ENCODE measurements around the gene USP48. TPM values are rescaled to one million over a fixed set of nuclear protein-coding genes. Genes with fewer than 3 reads are reported as not detected.

Gene USP48
- total and polyA plus RNA-seq, 7 donors = 12.6 to 77.0 (median 47.1) TPM

DNA sequence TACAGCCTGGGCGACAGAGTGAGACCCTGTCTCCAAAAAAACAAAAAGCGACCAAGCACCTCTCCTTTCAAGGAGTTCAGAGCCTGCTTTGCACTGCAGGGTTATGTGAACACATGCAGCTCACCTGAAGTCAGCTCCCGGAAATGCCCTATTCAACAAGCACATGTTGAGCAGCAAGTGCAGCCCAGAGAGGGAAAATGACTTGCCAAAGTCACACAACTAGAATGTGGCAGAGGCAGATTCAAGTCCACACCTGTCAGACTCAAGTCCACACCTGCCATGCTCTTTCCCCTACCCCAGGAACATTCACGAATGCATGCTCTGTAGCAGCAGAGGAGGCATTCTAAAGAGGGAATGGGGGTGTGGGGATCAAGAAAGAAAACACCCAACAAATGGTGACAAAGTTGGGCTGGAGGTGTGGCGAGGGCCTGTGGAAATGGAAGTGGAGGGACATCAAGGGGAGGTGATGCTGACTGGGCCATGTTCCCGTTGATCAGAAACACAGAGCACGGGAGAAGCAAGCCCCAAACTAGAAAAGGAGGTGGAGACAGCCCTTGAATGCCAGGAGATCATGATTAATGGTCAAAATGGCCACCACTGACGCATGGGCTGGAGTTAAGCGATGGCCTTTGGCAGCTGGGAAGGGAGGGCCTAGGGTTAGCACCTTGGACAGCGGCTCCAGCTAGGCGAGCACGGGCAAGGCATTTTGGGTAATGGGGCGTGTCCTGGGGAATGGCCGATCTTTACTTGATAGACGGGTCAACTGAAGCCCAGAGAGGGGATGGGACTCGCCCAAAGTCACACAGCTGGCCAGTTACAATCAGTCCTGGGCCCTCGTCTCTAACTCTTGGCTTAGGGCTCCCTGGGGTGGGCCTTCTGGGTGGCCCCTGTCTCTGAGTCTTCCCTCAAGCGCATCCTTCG lies 135.3 kb downstream of the USP48 start:
- intact Hi-C loops (cut with DNase I) = no loop called here
- Histone ChIP-seq H3K9me3 (no peaks in the 10 kb centered on the region), H3K4me1 (peaks cover 0 to 13% (median 13%) of the 10 kb centered on the region in 4 donors), H3K27ac (no peak overlapping the region), H3K4me3 (no peak overlapping the region), H3K27me3 (peaks cover 9 to 87% (median 20%) of the 10 kb centered on the region in 3 donors), H3K36me3 (no peaks in the 10 kb centered on the region)
- no peak for TF ChIP-seq POLR2AphosphoS5 (IDR thresholded peaks at IDR 0.05)
- TF ChIP-seq POLR2A (IDR thresholded peaks at IDR 0.05) = no peak
- TF ChIP-seq, protein P1, sequence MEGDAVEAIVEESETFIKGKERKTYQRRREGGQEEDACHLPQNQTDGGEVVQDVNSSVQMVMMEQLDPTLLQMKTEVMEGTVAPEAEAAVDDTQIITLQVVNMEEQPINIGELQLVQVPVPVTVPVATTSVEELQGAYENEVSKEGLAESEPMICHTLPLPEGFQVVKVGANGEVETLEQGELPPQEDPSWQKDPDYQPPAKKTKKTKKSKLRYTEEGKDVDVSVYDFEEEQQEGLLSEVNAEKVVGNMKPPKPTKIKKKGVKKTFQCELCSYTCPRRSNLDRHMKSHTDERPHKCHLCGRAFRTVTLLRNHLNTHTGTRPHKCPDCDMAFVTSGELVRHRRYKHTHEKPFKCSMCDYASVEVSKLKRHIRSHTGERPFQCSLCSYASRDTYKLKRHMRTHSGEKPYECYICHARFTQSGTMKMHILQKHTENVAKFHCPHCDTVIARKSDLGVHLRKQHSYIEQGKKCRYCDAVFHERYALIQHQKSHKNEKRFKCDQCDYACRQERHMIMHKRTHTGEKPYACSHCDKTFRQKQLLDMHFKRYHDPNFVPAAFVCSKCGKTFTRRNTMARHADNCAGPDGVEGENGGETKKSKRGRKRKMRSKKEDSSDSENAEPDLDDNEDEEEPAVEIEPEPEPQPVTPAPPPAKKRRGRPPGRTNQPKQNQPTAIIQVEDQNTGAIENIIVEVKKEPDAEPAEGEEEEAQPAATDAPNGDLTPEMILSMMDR (IDR thresholded peaks at IDR 0.05) = no peak
- TF ChIP-seq EP300 (IDR thresholded peaks at IDR 0.05) = no peak
- 38 to 42% methylated on average over 19 of the region's 19 CpGs for WGBS, 2 donors
- no peak for DNase-seq

DNA sequence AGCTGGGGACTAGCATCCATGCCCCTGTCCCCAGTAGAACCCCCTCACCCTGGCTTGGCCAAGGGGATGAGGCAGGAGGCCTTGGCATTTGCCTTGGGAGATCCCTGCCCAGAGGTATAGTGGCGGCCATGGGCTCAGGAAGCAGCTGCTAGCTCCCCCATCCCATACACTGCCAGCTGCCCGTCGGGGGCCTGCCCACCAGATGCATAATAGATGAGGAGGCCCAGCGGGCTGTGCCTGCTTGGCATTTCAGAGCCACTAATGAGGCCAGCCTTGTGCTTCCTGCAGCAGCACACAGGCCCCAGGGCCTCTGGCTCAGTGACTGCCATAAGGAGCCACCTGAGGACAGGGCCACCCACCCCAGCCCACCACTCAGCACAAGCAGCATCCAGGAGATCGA lies 137.4 kb downstream of the USP48 start:
- H3K36me3 ChIP-seq = no peaks in the 10 kb centered on the region
- intact Hi-C loops (cut with DNase I) = no loop called here
- H3K4me3 ChIP-seq = no peak overlapping the region
- H3K9me3 ChIP-seq = no peaks in the 10 kb centered on the region
- 80 to 93% methylated on average over 5 of the region's 5 CpGs for WGBS, 2 donors
- H3K4me1 ChIP-seq = no peaks in the 10 kb centered on the region
- peaks cover 5 to 87% (median 12%) of the 10 kb centered on the region in 3 donors for H3K27me3 ChIP-seq
- no peak for DNase-seq
- H3K27ac ChIP-seq = no peak overlapping the region
- TF ChIP-seq, protein P1 (IDR thresholded peaks at IDR 0.05) = no peak
- no peak for TF ChIP-seq POLR2AphosphoS5 (IDR thresholded peaks at IDR 0.05)
- TF ChIP-seq POLR2A (IDR thresholded peaks at IDR 0.05) = no peak
- TF ChIP-seq EP300 (IDR thresholded peaks at IDR 0.05) = no peak

DNA sequence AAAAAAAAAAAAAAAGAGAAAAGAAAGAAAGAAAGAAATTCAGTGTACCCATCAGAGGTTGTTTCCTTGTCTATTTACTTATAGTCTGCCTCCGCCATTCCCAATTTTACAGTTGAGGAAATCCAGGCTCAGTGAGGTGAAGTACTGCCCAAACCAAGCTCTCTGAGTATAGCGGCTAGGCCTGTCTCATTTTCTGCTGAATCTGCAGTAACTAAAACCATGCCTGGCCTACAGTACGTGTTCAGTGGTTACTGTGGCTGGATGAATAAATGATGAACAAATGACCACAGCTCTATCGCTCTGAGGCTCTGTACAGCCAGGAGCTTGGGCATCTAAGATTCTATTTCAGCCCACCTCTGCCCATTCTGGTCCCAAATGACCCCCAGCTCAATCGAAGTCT lies 138.0 kb downstream of the USP48 start:
- 85 to 87% methylated on average over 5 of the region's 5 CpGs for WGBS, 2 donors

DNA sequence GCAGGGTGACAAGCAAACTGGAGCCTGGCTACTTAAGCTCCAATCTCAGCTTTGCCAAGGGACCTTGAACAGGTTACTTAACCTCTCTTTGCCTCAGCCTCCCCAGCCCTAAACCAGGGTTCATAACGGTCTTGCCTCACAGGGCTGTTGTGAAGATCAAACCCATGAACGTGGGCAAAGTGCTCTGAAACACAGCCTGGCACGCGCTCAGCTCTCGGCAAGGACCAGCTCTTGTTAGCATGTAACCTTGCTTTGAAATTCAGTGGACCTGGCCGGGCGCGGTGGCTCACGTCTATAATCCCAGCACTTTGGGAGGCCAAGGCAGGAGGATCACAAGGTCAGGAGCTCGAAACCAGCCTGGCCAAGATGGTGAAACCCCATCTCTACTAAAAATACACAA lies 138.6 kb downstream of the USP48 start:
- Histone ChIP-seq H3K36me3 (no peaks in the 10 kb centered on the region), H3K27me3 (peaks cover 3 to 85% (median 8%) of the 10 kb centered on the region in 3 donors), H3K4me3 (no peak overlapping the region), H3K27ac (no peak overlapping the region), H3K4me1 (no peaks in the 10 kb centered on the region), H3K9me3 (no peaks in the 10 kb centered on the region)
- intact Hi-C loops (cut with DNase I) = no loop called here
- DNase-seq = no peak
- 86 to 87% methylated on average over 10 of the region's 10 CpGs for WGBS, 2 donors
- TF ChIP-seq POLR2A (IDR thresholded peaks at IDR 0.05) (no peak), EP300 (IDR thresholded peaks at IDR 0.05) (no peak), POLR2AphosphoS5 (IDR thresholded peaks at IDR 0.05) (no peak)
- TF ChIP-seq, protein P1 (IDR thresholded peaks at IDR 0.05) = no peak

More for the DNA sequence above, 138.0 kb downstream of the USP48 start:
- no peak overlapping the region for H3K4me3 ChIP-seq
- H3K27ac ChIP-seq = no peak overlapping the region
- H3K36me3 ChIP-seq = no peaks in the 10 kb centered on the region
- intact Hi-C loops (cut with DNase I) = no loop called here
- no peak for DNase-seq
- H3K9me3 ChIP-seq = no peaks in the 10 kb centered on the region
- TF ChIP-seq POLR2A (IDR thresholded peaks at IDR 0.05) (no peak), POLR2AphosphoS5 (IDR thresholded peaks at IDR 0.05) (no peak), EP300 (IDR thresholded peaks at IDR 0.05) (no peak)
- TF ChIP-seq, protein P1 (IDR thresholded peaks at IDR 0.05) = no peak
- no peaks in the 10 kb centered on the region for H3K4me1 ChIP-seq
- H3K27me3 ChIP-seq = peaks cover 3 to 87% (median 8%) of the 10 kb centered on the region in 3 donors
